ENCODE data around the gene RRP12. TPM values are rescaled to one million over a fixed set of nuclear protein-coding genes. Genes with fewer than 3 reads are reported as not detected.

RRP12 gene
- total RNA-seq, 1 experiment from 2014 or later, result 34.4 TPM

DNA sequence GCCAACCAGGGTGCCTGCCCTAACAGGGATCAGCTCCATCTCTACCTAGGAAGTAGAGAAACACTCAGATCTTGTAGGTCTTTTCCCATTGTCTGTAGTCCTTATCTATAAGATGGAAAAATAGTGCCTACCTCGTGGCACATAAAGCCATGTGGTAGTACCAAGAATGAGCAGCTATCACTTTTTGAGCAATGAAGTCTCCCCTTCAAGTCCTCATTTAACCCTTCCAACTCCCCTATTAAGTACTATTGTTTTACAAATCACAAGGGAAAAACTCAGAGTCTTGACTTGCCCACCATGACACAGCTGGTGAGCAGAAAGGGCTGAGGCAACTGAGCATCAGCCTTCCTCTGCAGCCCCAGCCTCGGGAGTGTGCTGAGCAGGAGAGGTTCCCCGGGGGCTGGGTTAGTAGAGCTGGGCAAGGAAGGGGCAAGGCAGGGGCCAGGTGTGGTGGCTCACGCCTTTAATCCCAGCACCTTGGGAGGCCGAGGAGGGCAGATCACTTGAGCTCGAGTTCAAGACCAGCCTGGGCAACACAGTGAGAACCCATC lies 69.9 kb downstream of the RRP12 start:
- Histone ChIP-seq H3K4me3 (ENCODE audit: low read length) (no peak overlapping the region), H3K9ac (ENCODE audit: low read length) (no peak overlapping the region), H3K9me3 (ENCODE audit: low read length) (no peaks in the 10 kb centered on the region), H4K20me1 (ENCODE audit: low read length) (0 out of 2 replicates have a peak, but pooled peaks cover 6% of the 10 kb centered on the region), H2AFZ (ENCODE audit: low read length) (no peak overlapping the region), H3F3A (ENCODE audit: low read length, unreplicated experiment) (no peaks in the 10 kb centered on the region), H3K36me3 (ENCODE audit: low read depth, low read length) (no peaks in the 10 kb centered on the region), H3K27me3 (ENCODE audit: low read length) (no peaks in the 10 kb centered on the region), H3K27ac (ENCODE audit: low read length) (no peak overlapping the region), H3K4me1 (ENCODE audit: insufficient read depth, low read length) (peaks cover 30% of the 10 kb centered on the region), H3K79me2 (ENCODE audit: low read length) (peaks cover 44% of the 10 kb centered on the region), H3K4me2 (ENCODE audit: low read length) (peak overlapping the region; percentile 99), H3K9me2 (replicated peaks; ENCODE audit: low read length) (no peaks in the 10 kb centered on the region)
- intact Hi-C loops (cut with micrococcal nuclease), result loop anchor here (5.0 kb wide), 1 partner anchor 116 kb away; the partner anchor contains the start of genes EXOSC1 and ZDHHC16
- BruUV-seq (replicated peaks), result no TSS peak
- DNase-seq (no peak), ATAC-seq (no peak)
- TF ChIP-seq, protein P1, sequence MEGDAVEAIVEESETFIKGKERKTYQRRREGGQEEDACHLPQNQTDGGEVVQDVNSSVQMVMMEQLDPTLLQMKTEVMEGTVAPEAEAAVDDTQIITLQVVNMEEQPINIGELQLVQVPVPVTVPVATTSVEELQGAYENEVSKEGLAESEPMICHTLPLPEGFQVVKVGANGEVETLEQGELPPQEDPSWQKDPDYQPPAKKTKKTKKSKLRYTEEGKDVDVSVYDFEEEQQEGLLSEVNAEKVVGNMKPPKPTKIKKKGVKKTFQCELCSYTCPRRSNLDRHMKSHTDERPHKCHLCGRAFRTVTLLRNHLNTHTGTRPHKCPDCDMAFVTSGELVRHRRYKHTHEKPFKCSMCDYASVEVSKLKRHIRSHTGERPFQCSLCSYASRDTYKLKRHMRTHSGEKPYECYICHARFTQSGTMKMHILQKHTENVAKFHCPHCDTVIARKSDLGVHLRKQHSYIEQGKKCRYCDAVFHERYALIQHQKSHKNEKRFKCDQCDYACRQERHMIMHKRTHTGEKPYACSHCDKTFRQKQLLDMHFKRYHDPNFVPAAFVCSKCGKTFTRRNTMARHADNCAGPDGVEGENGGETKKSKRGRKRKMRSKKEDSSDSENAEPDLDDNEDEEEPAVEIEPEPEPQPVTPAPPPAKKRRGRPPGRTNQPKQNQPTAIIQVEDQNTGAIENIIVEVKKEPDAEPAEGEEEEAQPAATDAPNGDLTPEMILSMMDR (conservative IDR thresholded peaks at IDR 0.05; ENCODE audit: low read depth, low read length), result no peak
- TF ChIP-seq EZH2phosphoT487 (IDR thresholded peaks at IDR 0.05; ENCODE audit: borderline replicate concordance, low read length) (no peak), EZH2 (IDR thresholded peaks at IDR 0.05; ENCODE audit: low read length, unreplicated experiment) (no peak)
- CTCF ChIA-PET, result no interaction called here
- POLR2A ChIA-PET (ENCODE audit: unreplicated experiment), result no interaction called here

DNA sequence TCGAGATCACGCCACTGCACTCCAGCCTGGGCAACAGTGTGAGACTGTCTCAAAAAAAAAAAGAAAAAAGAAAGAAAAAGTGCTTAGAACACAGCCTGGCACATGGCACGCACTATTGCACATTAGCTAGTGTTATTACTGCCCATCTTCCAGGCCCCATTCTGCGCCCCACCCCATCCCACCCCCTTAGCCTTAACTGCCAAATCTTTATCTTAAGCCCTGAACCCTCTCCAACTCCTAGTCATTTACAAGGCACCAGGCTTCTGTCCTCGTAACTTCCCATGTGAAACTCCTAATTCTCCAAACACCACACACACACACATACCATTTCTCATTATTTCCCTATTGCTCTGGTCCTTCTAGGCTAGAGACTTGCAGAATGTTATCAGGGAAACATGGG lies 71.4 kb downstream of the RRP12 start:
- CTCF ChIA-PET, result no interaction called here
- intact Hi-C loops (cut with micrococcal nuclease), result loop anchor here (5.0 kb wide), 1 partner anchor 118 kb away; the partner anchor contains the start of genes EXOSC1 and ZDHHC16
- POLR2A ChIA-PET (ENCODE audit: unreplicated experiment), result no interaction called here

More for the DNA sequence above, 71.4 kb downstream of the RRP12 start:
- H3K9ac ChIP-seq (ENCODE audit: low read length), result no peak overlapping the region
- no peak overlapping the region for H3K27ac ChIP-seq (ENCODE audit: low read length)
- H3K27me3 ChIP-seq (ENCODE audit: low read length), result no peaks in the 10 kb centered on the region
- no peaks in the 10 kb centered on the region for H3F3A ChIP-seq (ENCODE audit: low read length, unreplicated experiment)
- H2AFZ ChIP-seq (ENCODE audit: low read length), result no peak overlapping the region
- H3K9me2 ChIP-seq (replicated peaks; ENCODE audit: low read length), result no peaks in the 10 kb centered on the region
- 0 out of 2 replicates have a peak, but pooled peaks cover 6% of the 10 kb centered on the region for H4K20me1 ChIP-seq (ENCODE audit: low read length)
- H3K4me1 ChIP-seq (ENCODE audit: insufficient read depth, low read length), result peaks cover 26% of the 10 kb centered on the region
- H3K36me3 ChIP-seq (ENCODE audit: low read depth, low read length), result no peaks in the 10 kb centered on the region
- no peak overlapping the region for H3K4me3 ChIP-seq (ENCODE audit: low read length)
- H3K79me2 ChIP-seq (ENCODE audit: low read length), result peaks cover 44% of the 10 kb centered on the region
- DNase-seq, result no peak
- no peak for ATAC-seq
- no peak overlapping the region for H3K4me2 ChIP-seq (ENCODE audit: low read length)
- BruUV-seq (replicated peaks), result no TSS peak
- TF ChIP-seq, protein P1 (conservative IDR thresholded peaks at IDR 0.05; ENCODE audit: low read depth, low read length), result no peak
- TF ChIP-seq EZH2phosphoT487 (IDR thresholded peaks at IDR 0.05; ENCODE audit: borderline replicate concordance, low read length) (no peak), EZH2 (IDR thresholded peaks at IDR 0.05; ENCODE audit: low read length, unreplicated experiment) (no peak)
- no peaks in the 10 kb centered on the region for H3K9me3 ChIP-seq (ENCODE audit: low read length)

All from PC-3 (cell line).